Measurements from ENCODE around the gene ABCC4.

The ABCC4 gene

DNA sequence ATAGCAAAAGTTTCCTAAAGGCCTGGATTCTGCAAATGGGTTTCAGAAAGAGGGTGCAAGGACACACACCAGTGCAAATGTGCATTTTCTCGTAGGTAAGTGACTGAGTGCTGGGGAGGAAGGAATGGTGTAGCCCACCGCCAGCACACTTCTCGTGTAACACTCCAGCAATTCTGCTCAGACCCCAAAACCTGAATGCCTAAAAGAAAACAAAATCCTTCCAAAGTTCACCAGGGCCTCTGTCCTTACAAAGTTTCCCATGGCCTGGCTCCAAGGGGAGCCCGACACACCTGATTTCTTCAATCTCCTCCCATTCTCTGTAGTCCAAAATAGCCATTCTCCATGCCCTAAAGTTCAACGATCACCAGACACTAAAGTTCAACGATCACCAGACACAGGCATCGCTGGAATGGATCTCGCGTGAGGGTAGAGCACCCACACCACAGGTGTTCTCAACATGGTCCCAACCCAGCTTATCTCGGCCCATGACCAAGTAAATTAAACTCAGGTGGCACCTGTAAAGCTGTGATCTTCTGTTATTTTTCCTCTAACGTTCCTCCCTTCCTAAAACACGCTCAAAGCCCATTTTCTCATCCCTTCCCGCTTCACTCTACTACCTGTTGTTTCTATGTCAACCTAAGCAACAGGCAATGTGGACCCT is 46.0 kb downstream of the ABCC4 start:
- Histone ChIP-seq H3K4me3 (ENCODE audit: low read length) (no peak overlapping the region), H3K36me3 (ENCODE audit: control insufficient read depth, low read length) (no peaks in the 10 kb centered on the region), H4K20me1 (ENCODE audit: control insufficient read depth, insufficient read depth, low read depth, low read length) (no peaks in the 10 kb centered on the region), H3K9me3 (ENCODE audit: control insufficient read depth, insufficient read depth, low read length) (no peaks in the 10 kb centered on the region), H3K9me2 (replicated peaks; ENCODE audit: control insufficient read depth, low read length) (no peaks in the 10 kb centered on the region), H3F3A (ENCODE audit: control insufficient read depth, insufficient read depth) (no peaks in the 10 kb centered on the region), H3K79me2 (ENCODE audit: control insufficient read depth, low read length) (peaks cover 9% of the 10 kb centered on the region; the same call in 1 of the 2 replicates), H3K4me1 (ENCODE audit: control insufficient read depth, low read length) (peaks cover 10% of the 10 kb centered on the region), H3K27ac (ENCODE audit: low read depth, low read length) (no peak overlapping the region), H3K27me3 (ENCODE audit: control insufficient read depth, low read length) (no peaks in the 10 kb centered on the region), H3K4me2 (ENCODE audit: low read length) (no peak overlapping the region)
- no peak for TF ChIP-seq EZH2phosphoT487 (IDR thresholded peaks at IDR 0.05; ENCODE audit: borderline replicate concordance, low read length)
- TF ChIP-seq, protein P1, sequence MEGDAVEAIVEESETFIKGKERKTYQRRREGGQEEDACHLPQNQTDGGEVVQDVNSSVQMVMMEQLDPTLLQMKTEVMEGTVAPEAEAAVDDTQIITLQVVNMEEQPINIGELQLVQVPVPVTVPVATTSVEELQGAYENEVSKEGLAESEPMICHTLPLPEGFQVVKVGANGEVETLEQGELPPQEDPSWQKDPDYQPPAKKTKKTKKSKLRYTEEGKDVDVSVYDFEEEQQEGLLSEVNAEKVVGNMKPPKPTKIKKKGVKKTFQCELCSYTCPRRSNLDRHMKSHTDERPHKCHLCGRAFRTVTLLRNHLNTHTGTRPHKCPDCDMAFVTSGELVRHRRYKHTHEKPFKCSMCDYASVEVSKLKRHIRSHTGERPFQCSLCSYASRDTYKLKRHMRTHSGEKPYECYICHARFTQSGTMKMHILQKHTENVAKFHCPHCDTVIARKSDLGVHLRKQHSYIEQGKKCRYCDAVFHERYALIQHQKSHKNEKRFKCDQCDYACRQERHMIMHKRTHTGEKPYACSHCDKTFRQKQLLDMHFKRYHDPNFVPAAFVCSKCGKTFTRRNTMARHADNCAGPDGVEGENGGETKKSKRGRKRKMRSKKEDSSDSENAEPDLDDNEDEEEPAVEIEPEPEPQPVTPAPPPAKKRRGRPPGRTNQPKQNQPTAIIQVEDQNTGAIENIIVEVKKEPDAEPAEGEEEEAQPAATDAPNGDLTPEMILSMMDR (IDR thresholded peaks at IDR 0.05; ENCODE audit: low read depth, low read length, poor library complexity, severe bottlenecking) = no peak

DNA sequence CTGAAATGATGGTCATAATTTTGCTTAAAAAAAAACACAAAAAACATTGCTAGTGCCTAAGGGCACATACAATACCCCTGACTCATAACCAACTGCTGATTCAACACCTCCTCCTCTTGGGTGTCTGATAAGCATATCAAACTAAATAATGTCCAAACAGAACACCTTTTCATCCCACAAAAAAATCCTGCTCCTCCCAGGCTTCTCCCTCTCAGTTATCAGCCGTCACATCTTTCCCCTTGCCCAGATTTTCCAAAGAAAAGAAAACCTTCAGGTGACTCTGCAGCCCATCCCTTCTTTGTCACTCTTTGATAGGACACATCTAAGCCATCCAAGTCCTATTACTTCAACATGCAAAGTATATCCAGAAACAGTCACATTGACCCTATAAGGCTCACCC is 46.9 kb downstream of the ABCC4 start:
- Histone ChIP-seq H3K4me1 (ENCODE audit: control insufficient read depth, low read length) (peaks cover 5% of the 10 kb centered on the region), H4K20me1 (ENCODE audit: control insufficient read depth, insufficient read depth, low read depth, low read length) (no peaks in the 10 kb centered on the region), H3K4me2 (ENCODE audit: low read length) (no peak overlapping the region), H3K4me3 (ENCODE audit: low read length) (no peak overlapping the region), H3K79me2 (ENCODE audit: control insufficient read depth, low read length) (peaks cover 9% of the 10 kb centered on the region; the same call in 1 of the 2 replicates), H3K27me3 (ENCODE audit: control insufficient read depth, low read length) (no peaks in the 10 kb centered on the region), H3K36me3 (ENCODE audit: control insufficient read depth, low read length) (no peaks in the 10 kb centered on the region), H3K27ac (ENCODE audit: low read depth, low read length) (no peak overlapping the region), H3K9me3 (ENCODE audit: control insufficient read depth, insufficient read depth, low read length) (no peaks in the 10 kb centered on the region), H3K9me2 (replicated peaks; ENCODE audit: control insufficient read depth, low read length) (no peaks in the 10 kb centered on the region), H3F3A (ENCODE audit: control insufficient read depth, insufficient read depth) (no peaks in the 10 kb centered on the region)
- TF ChIP-seq, protein P1 (IDR thresholded peaks at IDR 0.05; ENCODE audit: low read depth, low read length, poor library complexity, severe bottlenecking) = no peak
- TF ChIP-seq EZH2phosphoT487 (IDR thresholded peaks at IDR 0.05; ENCODE audit: borderline replicate concordance, low read length) = no peak

DNA sequence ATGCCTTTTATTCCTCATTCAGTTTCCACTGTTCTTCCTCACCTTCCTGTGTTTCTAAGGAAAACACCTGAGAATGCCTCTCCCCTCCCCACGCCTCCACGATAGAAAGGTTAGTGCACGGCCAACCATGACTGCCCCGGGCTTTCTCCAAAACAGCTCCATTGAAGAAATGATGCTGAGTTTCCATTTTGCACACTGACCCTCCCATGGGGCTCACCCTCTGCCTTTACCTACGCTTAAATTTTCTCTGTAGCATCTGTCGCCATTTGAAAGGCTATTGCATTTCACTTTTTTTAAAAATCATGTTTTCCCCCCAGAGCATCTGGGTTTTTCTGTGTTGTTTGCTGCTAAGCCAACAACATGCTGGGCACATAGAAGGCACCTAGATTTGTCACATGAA is 48.2 kb downstream of the ABCC4 start:
- TF ChIP-seq, protein P1 (IDR thresholded peaks at IDR 0.05; ENCODE audit: low read depth, low read length, poor library complexity, severe bottlenecking) = no peak
- TF ChIP-seq EZH2phosphoT487 (IDR thresholded peaks at IDR 0.05; ENCODE audit: borderline replicate concordance, low read length) = no peak
- Histone ChIP-seq H3K9me3 (ENCODE audit: control insufficient read depth, insufficient read depth, low read length) (no peaks in the 10 kb centered on the region), H3K79me2 (ENCODE audit: control insufficient read depth, low read length) (peaks cover 9% of the 10 kb centered on the region; the same call in 1 of the 2 replicates), H4K20me1 (ENCODE audit: control insufficient read depth, insufficient read depth, low read depth, low read length) (no peaks in the 10 kb centered on the region), H3K27ac (ENCODE audit: low read depth, low read length) (no peak overlapping the region), H3K4me1 (ENCODE audit: control insufficient read depth, low read length) (peaks cover 5% of the 10 kb centered on the region), H3K36me3 (ENCODE audit: control insufficient read depth, low read length) (no peaks in the 10 kb centered on the region), H3K4me3 (ENCODE audit: low read length) (no peak overlapping the region), H3K27me3 (ENCODE audit: control insufficient read depth, low read length) (no peaks in the 10 kb centered on the region), H3K4me2 (ENCODE audit: low read length) (no peak overlapping the region), H3F3A (ENCODE audit: control insufficient read depth, insufficient read depth) (no peaks in the 10 kb centered on the region), H3K9me2 (replicated peaks; ENCODE audit: control insufficient read depth, low read length) (no peaks in the 10 kb centered on the region)
